HepG2 (cell line): ENCODE results near the gene AKR1C4. TPM values are rescaled to one million over a fixed set of nuclear protein-coding genes. Genes with fewer than 3 reads are reported as not detected.

Source experiments
- ATAC-seq: fragments of 200-7000 bp; cut with Tn5 transposase; 3 replicates; pipeline ENCODE4 v1.9.1; 2020; ENCODE audit warnings: mild to moderate bottlenecking, moderate library complexity
- BruUV-seq: library from RNA; stranded (reverse); fragments of 400-500 nt; replicated peaks from 2 replicates; lab custom pipeline; 2021; lab: Mats Ljungman, UMichigan
- CTCF ChIA-PET: fragments of 300-600 bp; formaldehyde crosslinking; extraction: SDS; loops from one replicate; lab custom pipeline; 2021; ENCODE audit warnings: low total read pairs, inconsistent platforms, low intra/inter-chr PET ratio; lab: Yijun Ruan, JAX
- POLR2A ChIA-PET: fragments of 350-600 bp; sonication (Branson Sonifier 250); formaldehyde crosslinking; loops from one replicate; lab custom pipeline; 2020; ENCODE audit warnings: antibody characterized with exemption, inconsistent platforms; lab: Yijun Ruan, JAX
- DNase-seq: peaks from one replicate; pipeline ENCODE4 v3.0.0-alpha.2; 2015; ENCODE audit warnings: low spot score
- FAIRE-seq: peaks from 3 replicates; lab custom pipeline; 2011; peaks lifted over from hg19 to GRCh38; lab: Jason Lieb, UNC
- H2AFZ ChIP-seq: one replicate; pipeline ENCODE4 v1.6.1; 2011; ENCODE audit warnings: low read length, inconsistent platforms
- H3K27ac ChIP-seq: fragments of 300-600 bp; 3 replicates; pipeline ENCODE4 v1.8.0; 2011; ENCODE audit warnings: mixed run types, mild to moderate bottlenecking, mixed read lengths, low read length, inconsistent platforms; ENCODE audit not compliant: insufficient read depth; ENCODE audit errors: extremely low read length
- H3K27me3 ChIP-seq, 2 experiments: fragments of 200-600 bp in 1 of 2; 2 replicates in 1 of 2; 3 replicates in 1 of 2; pipeline versions ENCODE4 v1.6.0 to v1.8.0; 2011; ENCODE audit warnings: low read length in 2 of 2, mild to moderate bottlenecking in 2 of 2, moderate library complexity in 2 of 2, inconsistent platforms in 1 of 2; ENCODE audit not compliant: insufficient read depth in 2 of 2, control insufficient read depth in 1 of 2
- H3K36me3 ChIP-seq, 2 experiments: fragments of 200-600 bp in 1 of 2; replicated peaks in 1 of 2; 2 replicates in 1 of 2; 3 replicates in 1 of 2; pipeline versions ENCODE4 v1.5.1 to v1.8.0; 2011; ENCODE audit warnings: low read length in 2 of 2, inconsistent platforms in 1 of 2; ENCODE audit not compliant: insufficient read depth in 2 of 2, control insufficient read depth in 1 of 2
- H3K4me1 ChIP-seq: 2 replicates; pipeline ENCODE4 v1.5.1; 2012; ENCODE audit warnings: low read length, inconsistent platforms; ENCODE audit not compliant: insufficient read depth
- H3K4me2 ChIP-seq: 2 replicates; pipeline ENCODE4 v1.6.0; 2011; ENCODE audit warnings: low read depth, low read length, inconsistent platforms
- H3K4me3 ChIP-seq, 3 experiments: fragments of 200-600 bp in 1 of 3; sonication (generic), shearing (Covaris generic) in 1 of 3; replicated peaks in 1 of 3; 2 replicates each; pipeline ENCODE4 v1.5.1; 2011 to 2016; ENCODE audit warnings: low read length in 3 of 3, inconsistent platforms in 2 of 3, low read depth in 2 of 3, mild to moderate bottlenecking in 2 of 3, control low read depth in 1 of 3, mixed read lengths in 1 of 3; ENCODE audit not compliant: insufficient read depth in 1 of 3
- H3K79me2 ChIP-seq: one replicate; pipeline ENCODE4 v1.6.1; 2011; ENCODE audit warnings: low read length, inconsistent platforms; ENCODE audit not compliant: insufficient read depth
- H3K9ac ChIP-seq: 2 replicates; pipeline ENCODE4 v1.6.0; 2011; ENCODE audit warnings: mild to moderate bottlenecking, low read depth, low read length, inconsistent platforms; ENCODE audit not compliant: insufficient read depth
- H3K9me3 ChIP-seq: 2 replicates; pipeline ENCODE4 v1.5.1; 2012; ENCODE audit warnings: mild to moderate bottlenecking, low read length
- H4K20me1 ChIP-seq: 2 replicates; pipeline ENCODE4 v1.6.0; 2011; ENCODE audit warnings: inconsistent platforms, mild to moderate bottlenecking, low read length, moderate library complexity; ENCODE audit not compliant: insufficient read depth
- AFF4 ChIP-seq: sonication (generic); formaldehyde crosslinking; IDR thresholded peaks from 2 replicates; pipeline ENCODE4 v1.4.0; 2020; ENCODE audit warnings: missing genetic modification reagents
- ELF4 ChIP-seq: sonication (generic); formaldehyde crosslinking; IDR thresholded peaks from 2 replicates; pipeline ENCODE4 v1.5.0; 2020; ENCODE audit warnings: missing genetic modification reagents, mild to moderate bottlenecking, moderate library complexity, borderline replicate concordance
- ETV6 ChIP-seq: sonication (generic); formaldehyde crosslinking; conservative IDR thresholded peaks from 2 replicates; pipeline ENCODE4 v1.4.0; 2020; ENCODE audit warnings: missing genetic modification reagents
- FLYWCH1 ChIP-seq: sonication (generic); formaldehyde crosslinking; IDR thresholded peaks from 2 replicates; pipeline ENCODE4 v1.8.1; 2023; ENCODE audit warnings: mild to moderate bottlenecking, missing genetic modification reagents
- IRF1 ChIP-seq: sonication (generic); formaldehyde crosslinking; IDR thresholded peaks from 2 replicates; pipeline ENCODE4 v1.4.0; 2020; ENCODE audit warnings: low read depth, mild to moderate bottlenecking, missing genetic modification reagents
- KDM1A ChIP-seq: IDR thresholded peaks from 2 replicates; pipeline ENCODE4 v1.6.1; 2016; ENCODE audit warnings: missing compliant biosample characterization
- POGZ ChIP-seq: sonication (generic); formaldehyde crosslinking; IDR thresholded peaks from 2 replicates; pipeline ENCODE4 v1.4.0; 2020; ENCODE audit warnings: mild to moderate bottlenecking, missing genetic modification reagents
- SKIL ChIP-seq: sonication (generic); formaldehyde crosslinking; IDR thresholded peaks from 2 replicates; pipeline ENCODE4 v1.8.0; 2022; ENCODE audit warnings: missing genetic modification reagents, mild to moderate bottlenecking, moderate library complexity, borderline replicate concordance
- TCF7L2 ChIP-seq: IDR thresholded peaks from 2 replicates; pipeline ENCODE4 v1.6.1; 2011; ENCODE audit warnings: mild to moderate bottlenecking, low read depth, low read length, moderate library complexity
- ZNF543 ChIP-seq: sonication (generic); formaldehyde crosslinking; IDR thresholded peaks from 2 replicates; pipeline ENCODE4 v1.4.0; 2020; ENCODE audit warnings: mild to moderate bottlenecking, missing genetic modification reagents
- WGBS: methylation state at CpG from one replicate; pipeline ENCODE4 v1.1.6; 2017; ENCODE audit warnings: low lambda C conversion rate; 5-methylcytosine and 5-hydroxymethylcytosine counted together
- in situ Hi-C: cut with HindIII; loops from 2 replicates; pipeline ENCODE4 v1.10.0; 2017; ENCODE audit warnings: low pct_unique_long_range_greater_than_20kb; ENCODE audit not compliant: extremely low pct_ligation_motif_present
- intact Hi-C: fragments of 100-400 bp; cut with micrococcal nuclease; formaldehyde crosslinking; loops from one replicate; pipeline ENCODE4 v1.10.0; 2022; ENCODE audit not compliant: unreplicated experiment
- polyA plus RNA-seq, 8 experiments: library from polyadenylated mRNA; depleted of rRNA in 3 of 8; stranded (reverse) in 7 of 8; unstranded in 1 of 8; fragments of >200 nt; fragmentation: Illumina TruSeq in 4 of 8; extraction: Trizol in 4 of 8; gene quantifications; 2 replicates each; pipeline versions ENCODE4 v1.2.1 to v1.2.3, GENCODE V29; 2011 to 2016; ENCODE audit warnings: low read depth in 4 of 8, missing spikeins in 1 of 8, mixed read lengths in 1 of 8; ENCODE audit not compliant: insufficient read depth in 1 of 8
- total RNA-seq, 5 experiments: library from RNA; depleted of rRNA; stranded (reverse); fragments of >200 nt; fragmentation: Illumina TruSeq; extraction: Trizol; gene quantifications; 2 replicates each; pipeline ENCODE4 v1.2.3, GENCODE V29; 2016; ENCODE audit warnings: low read depth in 1 of 5

Gene AKR1C4
- total and polyA plus RNA-seq, 2 of the 13 experiments (the other 11 are each of a cell fraction or from before 2014, with no cell fraction given), result 0.18 to 1.3 TPM

- FAIRE-seq (no peak), ATAC-seq (no peak), DNase-seq (no peak)
- Histone ChIP-seq H3K9me3 (no peaks in the 10 kb centered on the region), H3K4me2 (no peak overlapping the region), H2AFZ (no peak overlapping the region), H3K36me3 (no peaks in the 10 kb centered on the region), H3K27me3 (no peaks in the 10 kb centered on the region), H3K79me2 (no peaks in the 10 kb centered on the region), H3K4me1 (peaks cover 28% of the 10 kb centered on the region), H3K4me3 (no peak overlapping the region), H4K20me1 (no peaks in the 10 kb centered on the region), H3K27ac (no peak overlapping the region), H3K9ac (no peak overlapping the region)
- POLR2A ChIA-PET, result no interaction called here
- CTCF ChIA-PET, result no interaction called here
- no peak for TF ChIP-seq ELF4 (CRISPR knock-in tag)
- no peak for TF ChIP-seq ZNF543 (CRISPR knock-in tag)
- no peak for TF ChIP-seq TCF7L2
- no peak for TF ChIP-seq KDM1A (CRISPR knock-in tag)
- no peak for TF ChIP-seq AFF4 (CRISPR knock-in tag)
- TF ChIP-seq SKIL, result no peak
- TF ChIP-seq FLYWCH1 (CRISPR knock-in tag), result no peak
- no peak for TF ChIP-seq ETV6
- no peak for TF ChIP-seq IRF1
- TF ChIP-seq POGZ (CRISPR knock-in tag), result no peak
- in situ Hi-C loops, result no loop called here
- no TSS peak for BruUV-seq
- WGBS, result 87% methylated on average over 5 of the region's 5 CpGs
- intact Hi-C loops, result no loop called here
Observed at GRCh38 chr10:5187867-5188266, 8.8 kb upstream of the AKR1C4 start.
